HL-60 (cell line): ENCODE measurements around the gene ABCA2.

Experiments used
- DNase-seq, 2 experiments: peaks; one replicate each; pipeline ENCODE4 v3.0.0-alpha.2; 2010 to 2020; ENCODE audit warnings: low read depth in 1 of 2, low spot score in 1 of 2
- H3K27ac ChIP-seq: fragments of 250-450 bp; sonication (Bioruptor Pico); replicated peaks from 2 replicates; pipeline ENCODE4 v1.5.1; 2020; ENCODE audit warnings: mild to moderate bottlenecking, moderate library complexity
- H3K27me3 ChIP-seq: fragments of 250-450 bp; sonication (Bioruptor Pico); 2 replicates; pipeline ENCODE4 v1.5.1; 2021; ENCODE audit warnings: mild to moderate bottlenecking, moderate library complexity; ENCODE audit not compliant: insufficient read depth, poor library complexity, severe bottlenecking
- H3K4me3 ChIP-seq: replicated peaks from 2 replicates; pipeline ENCODE4 v1.5.1; 2011; ENCODE audit warnings: mild to moderate bottlenecking, control low read depth, low read length; ENCODE audit not compliant: insufficient read depth
- GABPA ChIP-seq: IDR thresholded peaks from 2 replicates; pipeline ENCODE4 v1.6.1; 2012; ENCODE audit warnings: low read depth
- POLR2AphosphoS5 ChIP-seq: IDR thresholded peaks from 2 replicates; pipeline ENCODE4 v1.6.1; 2012; ENCODE audit warnings: low read depth
- SPI1 ChIP-seq: IDR thresholded peaks from 2 replicates; pipeline ENCODE4 v1.6.1; 2012; ENCODE audit warnings: low read depth, mild to moderate bottlenecking, borderline replicate concordance
- TF ChIP-seq, protein P1 (sequence below): IDR thresholded peaks from one replicate; pipeline ENCODE4 v1.5.1; 2011; ENCODE audit warnings: low read length, control low read depth, inconsistent platforms; ENCODE audit not compliant: insufficient read depth
- TF ChIP-seq, protein P2 (sequence below): IDR thresholded peaks from 2 replicates; pipeline ENCODE4 v1.6.1; 2012; ENCODE audit warnings: low read depth; ENCODE audit not compliant: insufficient replicate concordance

Gene ABCA2

DNA sequence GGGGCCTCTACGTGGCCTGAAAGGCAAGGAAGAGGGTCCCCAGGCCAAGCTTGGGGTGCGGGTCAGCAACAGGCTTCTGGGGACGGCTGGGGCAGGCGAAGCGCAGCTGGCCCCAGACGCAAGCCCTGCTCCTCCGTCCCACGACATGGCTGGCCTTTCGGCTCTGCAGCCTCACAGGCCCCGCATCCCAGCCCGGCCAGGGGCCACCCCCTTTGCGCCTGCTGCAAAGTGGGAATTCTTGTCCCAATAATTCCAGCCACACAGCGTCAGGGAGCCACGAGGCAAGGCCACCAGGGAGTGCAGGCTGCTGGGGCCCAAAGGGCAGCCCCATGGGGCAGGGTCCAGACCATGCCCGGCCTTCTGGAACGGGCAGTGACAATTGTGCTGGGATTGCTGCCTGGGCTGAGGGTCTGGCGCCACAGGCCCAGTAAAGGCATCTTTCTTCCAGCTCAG lies 26.9 kb upstream of the ABCA2 start:
- no peak overlapping the region for H3K4me3 ChIP-seq
- H3K27ac ChIP-seq: no peak overlapping the region
- peaks cover 29% of the 10 kb centered on the region for H3K27me3 ChIP-seq

DNA sequence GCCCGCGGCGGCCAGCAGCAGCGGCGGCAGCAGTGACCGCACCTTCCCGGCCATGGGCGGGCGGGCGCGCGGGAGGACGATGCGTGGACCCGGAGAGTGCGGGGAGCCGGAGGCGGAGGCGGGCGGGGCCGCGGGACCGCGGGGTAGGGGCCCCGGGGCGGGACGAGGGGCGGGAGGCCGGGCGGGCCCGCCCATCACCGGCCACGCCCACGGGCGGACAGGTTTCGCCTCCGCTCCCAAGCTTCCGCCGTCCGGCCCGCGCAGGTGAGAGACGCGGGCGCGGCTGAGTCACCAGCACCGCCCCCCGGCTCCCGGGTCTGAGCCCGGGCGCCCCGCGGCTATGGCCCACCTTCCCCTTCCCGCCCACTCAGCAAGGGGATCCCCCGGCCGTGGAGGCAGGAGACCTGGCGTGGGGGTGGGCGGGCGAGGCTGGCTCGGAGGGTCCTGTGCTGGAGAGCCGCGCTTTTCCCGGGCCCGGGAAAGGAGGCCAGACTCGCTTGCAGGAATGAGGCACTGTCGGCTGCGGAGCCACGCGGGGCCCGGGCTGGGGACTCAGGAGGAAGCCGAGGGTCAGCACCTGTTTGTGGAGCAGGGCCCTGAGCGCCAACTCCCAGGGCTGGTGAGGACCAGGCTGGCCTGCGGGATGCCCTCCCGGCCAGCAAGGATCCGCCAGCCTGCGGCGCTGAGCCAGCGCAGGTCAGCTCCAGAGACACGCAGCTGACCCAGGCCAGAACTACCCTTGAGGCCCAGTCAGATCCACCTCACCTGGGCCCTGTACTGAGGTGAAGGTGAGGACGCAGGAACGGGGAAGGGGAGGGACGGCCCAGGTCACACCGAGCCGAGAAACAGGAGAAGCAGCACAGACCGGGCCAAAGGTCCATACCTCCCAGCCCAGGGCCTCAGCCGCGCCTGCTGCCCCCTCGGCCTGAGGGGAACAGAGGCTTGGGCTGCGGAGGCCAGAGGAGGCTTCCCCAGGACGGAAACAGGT lies 26.2 kb upstream of the ABCA2 start, which contains the start of gene ENTPD2:
ENTPD2 (minus strand) TSS at position 118 of the 988 bp plus-strand sequence; CDS start at position 54, 64 bp downstream.
- no peak for DNase-seq
- Histone ChIP-seq H3K4me3 (no peak within 1 kb of the TSS), H3K27me3 (peaks cover 34% of the 10 kb centered on the region), H3K27ac (no peak within 1 kb of the TSS)
- TF ChIP-seq GABPA: no peak
- TF ChIP-seq, protein P1, sequence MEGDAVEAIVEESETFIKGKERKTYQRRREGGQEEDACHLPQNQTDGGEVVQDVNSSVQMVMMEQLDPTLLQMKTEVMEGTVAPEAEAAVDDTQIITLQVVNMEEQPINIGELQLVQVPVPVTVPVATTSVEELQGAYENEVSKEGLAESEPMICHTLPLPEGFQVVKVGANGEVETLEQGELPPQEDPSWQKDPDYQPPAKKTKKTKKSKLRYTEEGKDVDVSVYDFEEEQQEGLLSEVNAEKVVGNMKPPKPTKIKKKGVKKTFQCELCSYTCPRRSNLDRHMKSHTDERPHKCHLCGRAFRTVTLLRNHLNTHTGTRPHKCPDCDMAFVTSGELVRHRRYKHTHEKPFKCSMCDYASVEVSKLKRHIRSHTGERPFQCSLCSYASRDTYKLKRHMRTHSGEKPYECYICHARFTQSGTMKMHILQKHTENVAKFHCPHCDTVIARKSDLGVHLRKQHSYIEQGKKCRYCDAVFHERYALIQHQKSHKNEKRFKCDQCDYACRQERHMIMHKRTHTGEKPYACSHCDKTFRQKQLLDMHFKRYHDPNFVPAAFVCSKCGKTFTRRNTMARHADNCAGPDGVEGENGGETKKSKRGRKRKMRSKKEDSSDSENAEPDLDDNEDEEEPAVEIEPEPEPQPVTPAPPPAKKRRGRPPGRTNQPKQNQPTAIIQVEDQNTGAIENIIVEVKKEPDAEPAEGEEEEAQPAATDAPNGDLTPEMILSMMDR: no peak
- no peak for TF ChIP-seq POLR2AphosphoS5
- TF ChIP-seq, protein P2, sequence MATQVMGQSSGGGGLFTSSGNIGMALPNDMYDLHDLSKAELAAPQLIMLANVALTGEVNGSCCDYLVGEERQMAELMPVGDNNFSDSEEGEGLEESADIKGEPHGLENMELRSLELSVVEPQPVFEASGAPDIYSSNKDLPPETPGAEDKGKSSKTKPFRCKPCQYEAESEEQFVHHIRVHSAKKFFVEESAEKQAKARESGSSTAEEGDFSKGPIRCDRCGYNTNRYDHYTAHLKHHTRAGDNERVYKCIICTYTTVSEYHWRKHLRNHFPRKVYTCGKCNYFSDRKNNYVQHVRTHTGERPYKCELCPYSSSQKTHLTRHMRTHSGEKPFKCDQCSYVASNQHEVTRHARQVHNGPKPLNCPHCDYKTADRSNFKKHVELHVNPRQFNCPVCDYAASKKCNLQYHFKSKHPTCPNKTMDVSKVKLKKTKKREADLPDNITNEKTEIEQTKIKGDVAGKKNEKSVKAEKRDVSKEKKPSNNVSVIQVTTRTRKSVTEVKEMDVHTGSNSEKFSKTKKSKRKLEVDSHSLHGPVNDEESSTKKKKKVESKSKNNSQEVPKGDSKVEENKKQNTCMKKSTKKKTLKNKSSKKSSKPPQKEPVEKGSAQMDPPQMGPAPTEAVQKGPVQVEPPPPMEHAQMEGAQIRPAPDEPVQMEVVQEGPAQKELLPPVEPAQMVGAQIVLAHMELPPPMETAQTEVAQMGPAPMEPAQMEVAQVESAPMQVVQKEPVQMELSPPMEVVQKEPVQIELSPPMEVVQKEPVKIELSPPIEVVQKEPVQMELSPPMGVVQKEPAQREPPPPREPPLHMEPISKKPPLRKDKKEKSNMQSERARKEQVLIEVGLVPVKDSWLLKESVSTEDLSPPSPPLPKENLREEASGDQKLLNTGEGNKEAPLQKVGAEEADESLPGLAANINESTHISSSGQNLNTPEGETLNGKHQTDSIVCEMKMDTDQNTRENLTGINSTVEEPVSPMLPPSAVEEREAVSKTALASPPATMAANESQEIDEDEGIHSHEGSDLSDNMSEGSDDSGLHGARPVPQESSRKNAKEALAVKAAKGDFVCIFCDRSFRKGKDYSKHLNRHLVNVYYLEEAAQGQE: no peak
- no peak for TF ChIP-seq SPI1

More for the DNA sequence above, 26.9 kb upstream of the ABCA2 start:
- no peak for TF ChIP-seq SPI1
- TF ChIP-seq, protein P1: no peak
- no peak for TF ChIP-seq POLR2AphosphoS5
- DNase-seq: no peak

DNA sequence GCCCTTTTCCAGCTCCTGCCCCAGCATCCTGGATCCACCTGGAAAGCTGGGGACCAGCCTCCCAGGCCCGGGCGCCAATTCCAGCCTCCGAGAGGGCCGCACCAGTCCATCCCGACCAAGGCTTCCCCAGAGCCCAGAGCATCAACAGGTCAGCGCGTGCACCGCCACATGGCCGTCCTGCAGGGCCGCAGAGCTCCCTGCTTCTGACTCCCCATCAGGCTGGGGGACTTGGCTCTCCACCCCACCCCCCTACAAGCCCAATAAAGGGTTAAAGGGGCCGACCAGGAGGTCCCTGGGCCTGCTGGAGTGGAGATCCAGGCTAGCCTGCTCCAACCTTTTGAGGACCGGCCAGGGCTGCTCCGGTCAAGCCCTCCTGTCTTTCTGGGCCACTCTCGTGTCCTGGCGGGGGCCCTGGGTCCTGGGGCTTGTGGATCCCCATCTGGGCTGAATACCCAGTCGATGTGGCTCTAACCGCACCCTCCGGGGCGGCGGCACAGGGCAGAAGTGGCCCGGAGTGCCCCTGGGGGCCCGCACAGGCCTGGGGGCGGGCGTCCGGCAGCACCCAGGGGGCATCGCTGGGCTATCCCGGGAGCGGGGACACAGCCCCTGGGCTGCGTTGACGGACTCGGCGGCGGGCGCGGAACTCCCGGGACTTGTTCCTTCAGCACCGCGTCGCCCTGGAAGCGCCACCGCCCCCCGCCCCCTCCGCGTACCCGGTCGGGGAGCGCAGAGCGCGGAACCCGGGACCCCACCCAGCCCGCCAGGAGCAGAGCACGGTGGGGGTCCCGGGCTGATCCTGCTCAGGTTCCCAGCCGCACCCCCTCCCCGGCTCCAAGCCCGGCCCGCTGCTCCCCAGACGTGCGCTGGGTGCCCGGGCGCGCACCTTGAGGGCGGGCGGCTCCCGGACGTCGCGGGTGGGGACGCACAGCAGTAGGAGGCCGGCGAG lies 25.2 kb upstream of the ABCA2 start:
- TF ChIP-seq POLR2AphosphoS5 (no peak), GABPA (no peak), SPI1 (no peak)
- TF ChIP-seq, protein P2: no peak
- TF ChIP-seq, protein P1: no peak
- Histone ChIP-seq H3K27ac (no peak overlapping the region), H3K27me3 (peaks cover 38% of the 10 kb centered on the region), H3K4me3 (no peak overlapping the region)
- no peak for DNase-seq
